H9 (cell line): ENCODE data around the gene ME3. TPM values are rescaled to one million over a fixed set of nuclear protein-coding genes. Genes with fewer than 3 reads are reported as not detected.

Source experiments
- DNase-seq: peaks from one replicate; pipeline ENCODE4 v3.0.0-alpha.2; 2017
- H2AFZ ChIP-seq: one replicate; pipeline ENCODE4 v1.6.1; 2013; ENCODE audit warnings: mild to moderate bottlenecking, low read length, control low read depth, moderate library complexity
- H2AK5ac ChIP-seq: 2 replicates; pipeline ENCODE4 v1.6.1; 2013; ENCODE audit warnings: low read length, control low read depth, mixed read lengths; ENCODE audit not compliant: insufficient read length
- H2BK120ac ChIP-seq: one replicate; pipeline ENCODE4 v1.6.1; 2013; ENCODE audit warnings: low read depth, mild to moderate bottlenecking, low read length, control low read depth, inconsistent platforms; ENCODE audit not compliant: poor library complexity, severe bottlenecking
- H2BK12ac ChIP-seq: 2 replicates; pipeline ENCODE4 v1.6.1; 2013; ENCODE audit warnings: low read length, control low read depth, mixed read lengths, low read depth; ENCODE audit not compliant: insufficient read length
- H2BK15ac ChIP-seq: 2 replicates; pipeline ENCODE4 v1.6.1; 2013; ENCODE audit warnings: low read depth, low read length, control low read depth
- H2BK20ac ChIP-seq: one replicate; pipeline ENCODE4 v1.6.1; 2013; ENCODE audit warnings: low read depth, mild to moderate bottlenecking, low read length, control low read depth, inconsistent platforms; ENCODE audit not compliant: poor library complexity, severe bottlenecking
- H2BK5ac ChIP-seq: 2 replicates; pipeline ENCODE4 v1.6.1; 2013; ENCODE audit warnings: low read length, control low read depth, mixed read lengths; ENCODE audit not compliant: insufficient read length
- H3K14ac ChIP-seq: 2 replicates; pipeline ENCODE4 v1.6.1; 2013; ENCODE audit warnings: low read length, control low read depth; ENCODE audit not compliant: insufficient read depth
- H3K18ac ChIP-seq: 2 replicates; pipeline ENCODE4 v1.6.1; 2013; ENCODE audit warnings: low read depth, mild to moderate bottlenecking, mixed read lengths, low read length, control low read depth; ENCODE audit not compliant: insufficient read length
- H3K23ac ChIP-seq: 2 replicates; pipeline ENCODE4 v1.6.1; 2013; ENCODE audit warnings: low read length, control low read depth, mixed read lengths, low read depth; ENCODE audit not compliant: insufficient read length
- H3K23me2 ChIP-seq: 2 replicates; pipeline ENCODE4 v1.6.1; 2013; ENCODE audit warnings: low read depth, mild to moderate bottlenecking, mixed read lengths, low read length, control low read depth; ENCODE audit not compliant: insufficient read length, poor library complexity, severe bottlenecking
- H3K27ac ChIP-seq: 2 replicates; pipeline ENCODE4 v1.5.1; 2013; ENCODE audit warnings: low read length, control low read depth, mixed read lengths, low read depth; ENCODE audit not compliant: insufficient read length
- H3K27me3 ChIP-seq: 2 replicates; pipeline ENCODE4 v1.6.1; 2013; ENCODE audit warnings: low read length, control low read depth, inconsistent platforms; ENCODE audit not compliant: insufficient read depth
- H3K4ac ChIP-seq: 2 replicates; pipeline ENCODE4 v1.6.1; 2013; ENCODE audit warnings: low read depth, mild to moderate bottlenecking, control low read depth, inconsistent platforms, low read length, moderate library complexity
- H3K4me1 ChIP-seq: 2 replicates; pipeline ENCODE4 v1.6.1; 2013; ENCODE audit warnings: low read length, control low read depth, inconsistent platforms; ENCODE audit not compliant: insufficient read depth
- H3K4me2 ChIP-seq: 2 replicates; pipeline ENCODE4 v1.6.1; 2013; ENCODE audit warnings: low read length, control low read depth, mixed read lengths; ENCODE audit not compliant: insufficient read length, insufficient read depth
- H3K56ac ChIP-seq: 2 replicates; pipeline ENCODE4 v1.6.1; 2013; ENCODE audit warnings: low read depth, mild to moderate bottlenecking, mixed read lengths, low read length, control low read depth; ENCODE audit not compliant: insufficient read length
- H3K79me1 ChIP-seq: 2 replicates; pipeline ENCODE4 v1.6.1; 2013; ENCODE audit warnings: low read depth, mild to moderate bottlenecking, moderate library complexity, low read length, control low read depth, inconsistent platforms; ENCODE audit not compliant: insufficient read depth, poor library complexity, severe bottlenecking
- H3K79me2 ChIP-seq: 2 replicates; pipeline ENCODE4 v1.6.1; 2013; ENCODE audit warnings: low read length, control low read depth, inconsistent platforms; ENCODE audit not compliant: insufficient read depth
- H3K9ac ChIP-seq: 2 replicates; pipeline ENCODE4 v1.6.1; 2013; ENCODE audit warnings: low read length, control low read depth, mixed read lengths; ENCODE audit not compliant: insufficient read length; ENCODE audit errors: extremely low read depth
- H3K9me3 ChIP-seq: one replicate; pipeline ENCODE4 v1.6.1; 2013; ENCODE audit warnings: low read depth, low read length, inconsistent platforms; ENCODE audit not compliant: control insufficient read depth
- H3T11ph ChIP-seq: one replicate; pipeline ENCODE4 v1.6.1; 2013; ENCODE audit warnings: mild to moderate bottlenecking, low read length, control low read depth, inconsistent platforms
- H4K20me1 ChIP-seq: one replicate; pipeline ENCODE4 v1.6.1; 2013; ENCODE audit not compliant: control insufficient read depth, insufficient read length, insufficient read depth
- H4K5ac ChIP-seq: 2 replicates; pipeline ENCODE4 v1.6.1; 2013; ENCODE audit warnings: low read depth, mild to moderate bottlenecking, mixed read lengths, low read length, control low read depth; ENCODE audit not compliant: insufficient read length
- H4K8ac ChIP-seq: replicated peaks from 2 replicates; pipeline ENCODE4 v1.6.1; 2013; ENCODE audit warnings: low read length, control low read depth, mixed read lengths, low read depth; ENCODE audit not compliant: insufficient read length
- H4K91ac ChIP-seq: 2 replicates; pipeline ENCODE4 v1.6.1; 2013; ENCODE audit warnings: low read depth, mild to moderate bottlenecking, moderate library complexity, mixed read lengths, low read length, control low read depth; ENCODE audit not compliant: insufficient read length
- H3K27ac Mint-ChIP-seq, 3 experiments: 2 replicates in 2 of 3; 3 replicates in 1 of 3; pipeline ENCODE4 v1.8.0; 2020 to 2021; ENCODE audit warnings: mixed read lengths in 3 of 3, mild to moderate bottlenecking in 1 of 3, moderate library complexity in 1 of 3
- H3K27me3 Mint-ChIP-seq: 2 replicates; pipeline ENCODE4 v1.8.0; 2021; ENCODE audit warnings: low read depth, mild to moderate bottlenecking, moderate library complexity, mixed read lengths
- H3K36me3 Mint-ChIP-seq, 3 experiments: 2 replicates in 2 of 3; 3 replicates in 1 of 3; pipeline ENCODE4 v1.8.0; 2020 to 2021; ENCODE audit warnings: low read depth in 3 of 3, mixed read lengths in 3 of 3; ENCODE audit not compliant: insufficient read depth in 1 of 3
- H3K4me1 Mint-ChIP-seq, 2 experiments: 2 replicates each; pipeline ENCODE4 v1.8.0; 2020; ENCODE audit warnings: mixed read lengths in 2 of 2
- H3K4me3 Mint-ChIP-seq, 2 experiments: 2 replicates in 1 of 2; 3 replicates in 1 of 2; pipeline ENCODE4 v1.8.0; 2020 to 2021; ENCODE audit warnings: mild to moderate bottlenecking in 2 of 2, mixed read lengths in 2 of 2, moderate library complexity in 1 of 2
- H3K9me3 Mint-ChIP-seq, 2 experiments: 2 replicates in 1 of 2; 3 replicates in 1 of 2; pipeline ENCODE4 v1.8.0; 2020; ENCODE audit warnings: mild to moderate bottlenecking in 2 of 2, mixed read lengths in 2 of 2, moderate library complexity in 1 of 2
- WGBS: extraction: QIAGEN DNeasy Blood & Tissue Kit; methylation state at CpG from one replicate; pipeline ENCODE4 v1.1.7; 2013; ENCODE audit warnings: missing lambda C conversion rate, low lambda C conversion rate, mixed read lengths; ENCODE audit not compliant: insufficient read length; ENCODE audit errors: extremely low coverage; 5-methylcytosine and 5-hydroxymethylcytosine counted together
- total RNA-seq: library from RNA; stranded (reverse); gene quantifications from 2 replicates; pipeline ENCODE4 v1.2.1, GENCODE V29; 2021
- TF ChIP-seq, protein P1 (sequence below): fragments of 200-600 bp; sonication (generic); conservative IDR thresholded peaks from 3 replicates; pipeline ENCODE4 v1.8.0; 2021; ENCODE audit warnings: antibody characterized with exemption, mild to moderate bottlenecking

ME3 gene
- total RNA-seq, 1 experiment from 2014 or later, result 2.8 TPM

DNA sequence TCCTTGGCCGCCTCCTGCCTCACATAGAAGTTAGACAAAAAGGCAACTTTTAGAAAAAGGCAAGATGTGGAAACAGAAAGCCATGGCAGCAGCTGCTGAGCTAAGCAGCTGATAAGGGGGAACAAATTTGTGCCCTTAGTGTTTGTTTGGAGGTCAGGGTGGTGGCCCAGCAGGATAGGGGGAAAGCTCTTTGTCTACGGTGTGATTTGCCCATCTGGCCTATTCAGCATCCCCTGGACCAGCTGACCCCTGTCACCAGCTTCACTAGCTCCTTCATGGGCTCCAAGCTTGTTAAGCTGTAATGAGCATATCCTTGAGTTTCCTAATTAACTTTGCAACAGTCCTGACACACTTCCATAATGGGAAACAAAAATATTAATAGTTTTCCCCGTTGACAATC lies 5.9 kb upstream of the ME3 start:
- no peak for DNase-seq
- no peak overlapping the region for H2AFZ ChIP-seq
- H3K36me3 Mint-ChIP-seq, result no peaks in the 10 kb centered on the region

More for the DNA sequence above, 5.9 kb upstream of the ME3 start:
- no CpG with 5 or more reads among the region's 3 CpGs for WGBS
- H3K27ac ChIP-seq, result no peak overlapping the region
- Mint-ChIP-seq H3K4me1 (peaks cover 36 to 45% of the 10 kb centered on the region in 2 experiments), H3K27ac (peak overlapping the region in 2 of 3 experiments; percentile 41 to 99; a peak in 3 of 7 replicates), H3K9me3 (no peaks in the 10 kb centered on the region), H3K4me3 (no peak overlapping the region), H3K27me3 (peaks cover 9% of the 10 kb centered on the region)
- H3K18ac ChIP-seq, result no peak overlapping the region
- H3K79me2 ChIP-seq, result no peaks in the 10 kb centered on the region
- no peak overlapping the region for H3K4ac ChIP-seq
- H2BK15ac ChIP-seq, result no peak overlapping the region
- H2BK20ac ChIP-seq, result no peak overlapping the region
- H4K8ac ChIP-seq, result no peak overlapping the region
- H3K23ac ChIP-seq, result no peak overlapping the region
- no peak overlapping the region for H4K91ac ChIP-seq
- H3K23me2 ChIP-seq, result no peaks in the 10 kb centered on the region
- no peaks in the 10 kb centered on the region for H3K79me1 ChIP-seq
- no peaks in the 10 kb centered on the region for H3K9me3 ChIP-seq
- H3T11ph ChIP-seq, result no peak overlapping the region
- no peak overlapping the region for H3K9ac ChIP-seq
- no peak overlapping the region for H3K56ac ChIP-seq
- TF ChIP-seq, protein P1, sequence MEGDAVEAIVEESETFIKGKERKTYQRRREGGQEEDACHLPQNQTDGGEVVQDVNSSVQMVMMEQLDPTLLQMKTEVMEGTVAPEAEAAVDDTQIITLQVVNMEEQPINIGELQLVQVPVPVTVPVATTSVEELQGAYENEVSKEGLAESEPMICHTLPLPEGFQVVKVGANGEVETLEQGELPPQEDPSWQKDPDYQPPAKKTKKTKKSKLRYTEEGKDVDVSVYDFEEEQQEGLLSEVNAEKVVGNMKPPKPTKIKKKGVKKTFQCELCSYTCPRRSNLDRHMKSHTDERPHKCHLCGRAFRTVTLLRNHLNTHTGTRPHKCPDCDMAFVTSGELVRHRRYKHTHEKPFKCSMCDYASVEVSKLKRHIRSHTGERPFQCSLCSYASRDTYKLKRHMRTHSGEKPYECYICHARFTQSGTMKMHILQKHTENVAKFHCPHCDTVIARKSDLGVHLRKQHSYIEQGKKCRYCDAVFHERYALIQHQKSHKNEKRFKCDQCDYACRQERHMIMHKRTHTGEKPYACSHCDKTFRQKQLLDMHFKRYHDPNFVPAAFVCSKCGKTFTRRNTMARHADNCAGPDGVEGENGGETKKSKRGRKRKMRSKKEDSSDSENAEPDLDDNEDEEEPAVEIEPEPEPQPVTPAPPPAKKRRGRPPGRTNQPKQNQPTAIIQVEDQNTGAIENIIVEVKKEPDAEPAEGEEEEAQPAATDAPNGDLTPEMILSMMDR, result no peak
- H3K4me1 ChIP-seq, result peaks cover 5% of the 10 kb centered on the region; the same call in 1 of the 2 replicates
- H2BK12ac ChIP-seq, result no peak overlapping the region
- H4K5ac ChIP-seq, result no peak overlapping the region
- H3K4me2 ChIP-seq, result no peak overlapping the region
- no peak overlapping the region for H2AK5ac ChIP-seq
- H4K20me1 ChIP-seq, result no peaks in the 10 kb centered on the region
- no peaks in the 10 kb centered on the region; the same call in 1 of the 2 replicates for H3K27me3 ChIP-seq
- H2BK5ac ChIP-seq, result no peak overlapping the region
- H2BK120ac ChIP-seq, result no peak overlapping the region
- no peak overlapping the region for H3K14ac ChIP-seq
